WTC11 (cell line): Measurements from ENCODE around the gene FGF12. TPM values are rescaled to one million over a fixed set of nuclear protein-coding genes. Genes with fewer than 3 reads are reported as not detected.

ENCODE experiments used
- ATAC-seq: fragments of 200-7000 bp; cut with Tn5 transposase; 2 replicates; pipeline ENCODE4 v1.10.0; 2021; ENCODE audit warnings: mild to moderate bottlenecking, moderate library complexity
- CTCF ChIA-PET: fragments of 300-600 bp; sonication (Branson Sonifier 250); formaldehyde crosslinking; loops from one replicate; lab custom pipeline; 2021; ENCODE audit warnings: antibody characterized with exemption; lab: Charles Lee
- POLR2A ChIA-PET: fragments of 350-600 bp; sonication (Branson Sonifier 250); formaldehyde crosslinking; loops from one replicate; lab custom pipeline; 2021; ENCODE audit warnings: antibody characterized with exemption; lab: Charles Lee
- DNase-seq: peaks from one replicate; pipeline ENCODE4 v3.0.0; 2021; ENCODE audit warnings: low spot score
- H3K27ac Mint-ChIP-seq: 2 replicates; pipeline ENCODE4 v1.8.0; 2021; ENCODE audit warnings: mixed read lengths
- H3K27me3 Mint-ChIP-seq: 2 replicates; pipeline ENCODE4 v1.8.0; 2021; ENCODE audit warnings: low read depth, mild to moderate bottlenecking, moderate library complexity, mixed read lengths
- H3K36me3 Mint-ChIP-seq: 2 replicates; pipeline ENCODE4 v1.8.0; 2021; ENCODE audit warnings: mixed read lengths
- H3K4me1 Mint-ChIP-seq: 2 replicates; pipeline ENCODE4 v1.8.0; 2022; ENCODE audit warnings: mixed read lengths
- H3K4me3 Mint-ChIP-seq: 2 replicates; pipeline ENCODE4 v1.8.0; 2021; ENCODE audit warnings: mild to moderate bottlenecking, moderate library complexity, mixed read lengths
- H3K9me3 Mint-ChIP-seq: 2 replicates; pipeline ENCODE4 v1.8.0; 2021; ENCODE audit warnings: mixed read lengths
- CREB1 ChIP-seq: sonication (generic); formaldehyde crosslinking; IDR thresholded peaks from 2 replicates; pipeline ENCODE4 v1.8.0; 2023; ENCODE audit warnings: mild to moderate bottlenecking, missing genetic modification reagents
- CREM ChIP-seq: sonication (generic); formaldehyde crosslinking; IDR thresholded peaks from 2 replicates; pipeline ENCODE4 v1.8.1; 2022; ENCODE audit warnings: mild to moderate bottlenecking, missing genetic modification reagents, moderate library complexity
- ELF4 ChIP-seq: sonication (generic); formaldehyde crosslinking; IDR thresholded peaks from 2 replicates; pipeline ENCODE4 v1.8.1; 2022; ENCODE audit warnings: low read depth, mild to moderate bottlenecking, moderate library complexity, missing genetic modification reagents
- EMX1 ChIP-seq: fragments of 250-450 bp; sonication (Bioruptor Pico); IDR thresholded peaks from 2 replicates; pipeline ENCODE4 v1.8.0; 2021; ENCODE audit warnings: mild to moderate bottlenecking
- FOXP4 ChIP-seq: sonication (generic); formaldehyde crosslinking; IDR thresholded peaks from 2 replicates; pipeline ENCODE4 v1.8.0; 2022; ENCODE audit warnings: mild to moderate bottlenecking, missing genetic modification reagents
- JAZF1 ChIP-seq: fragments of 250-450 bp; sonication (Bioruptor Pico); IDR thresholded peaks from 2 replicates; pipeline ENCODE4 v1.9.0; 2021; ENCODE audit warnings: moderate library complexity, mild to moderate bottlenecking, inconsistent platforms
- JUN ChIP-seq: sonication (generic); formaldehyde crosslinking; IDR thresholded peaks from 2 replicates; pipeline ENCODE4 v1.8.0; 2023; ENCODE audit warnings: mild to moderate bottlenecking, missing genetic modification reagents
- KAT7 ChIP-seq: sonication (generic); formaldehyde crosslinking; IDR thresholded peaks from 2 replicates; pipeline ENCODE4 v1.8.1; 2023; ENCODE audit warnings: missing genetic modification reagents, mild to moderate bottlenecking, borderline replicate concordance
- MAX ChIP-seq: sonication (generic); formaldehyde crosslinking; IDR thresholded peaks from 2 replicates; pipeline ENCODE4 v1.8.0; 2022; ENCODE audit warnings: mild to moderate bottlenecking, missing genetic modification reagents
- MYBL2 ChIP-seq: sonication (generic); formaldehyde crosslinking; IDR thresholded peaks from 2 replicates; pipeline ENCODE4 v1.8.1; 2023; ENCODE audit warnings: mild to moderate bottlenecking, moderate library complexity, missing genetic modification reagents
- NFE2L1 ChIP-seq: sonication (generic); formaldehyde crosslinking; IDR thresholded peaks from 2 replicates; pipeline ENCODE4 v1.8.1; 2023; ENCODE audit warnings: missing genetic modification reagents
- NFYB ChIP-seq: sonication (generic); formaldehyde crosslinking; conservative IDR thresholded peaks from 2 replicates; pipeline ENCODE4 v1.8.0; 2022; ENCODE audit warnings: low read depth, missing genetic modification reagents
- NR2C2 ChIP-seq: sonication (generic); formaldehyde crosslinking; IDR thresholded peaks from 2 replicates; pipeline ENCODE4 v1.8.0; 2022; ENCODE audit warnings: mild to moderate bottlenecking, missing genetic modification reagents
- OVOL2 ChIP-seq: fragments of 250-450 bp; sonication (Bioruptor Pico); IDR thresholded peaks from 2 replicates; pipeline ENCODE4 v1.9.0; 2021; ENCODE audit warnings: mild to moderate bottlenecking, borderline replicate concordance
- PRDM15 ChIP-seq: sonication (generic); formaldehyde crosslinking; IDR thresholded peaks from 2 replicates; pipeline ENCODE4 v1.8.0; 2022; ENCODE audit warnings: missing genetic modification reagents
- SMAD3 ChIP-seq: sonication (generic); formaldehyde crosslinking; IDR thresholded peaks from 2 replicates; pipeline ENCODE4 v1.8.0; 2022; ENCODE audit warnings: missing genetic modification reagents, mild to moderate bottlenecking, borderline replicate concordance
- TCF7 ChIP-seq: sonication (generic); formaldehyde crosslinking; IDR thresholded peaks from 2 replicates; pipeline ENCODE4 v1.8.0; 2022; ENCODE audit warnings: mild to moderate bottlenecking, low read depth, missing genetic modification reagents, moderate library complexity
- ZBTB21 ChIP-seq: sonication (generic); formaldehyde crosslinking; IDR thresholded peaks from 2 replicates; pipeline ENCODE4 v1.8.1; 2023; ENCODE audit warnings: mild to moderate bottlenecking, missing genetic modification reagents, borderline replicate concordance
- ZNF138 ChIP-seq: sonication (generic); formaldehyde crosslinking; conservative IDR thresholded peaks from 2 replicates; pipeline ENCODE4 v1.8.1; 2022; ENCODE audit warnings: mild to moderate bottlenecking, moderate library complexity, missing genetic modification reagents
- ZNF219 ChIP-seq: sonication (generic); formaldehyde crosslinking; IDR thresholded peaks from 2 replicates; pipeline ENCODE4 v1.8.0; 2023; ENCODE audit warnings: missing genetic modification reagents, mild to moderate bottlenecking, borderline replicate concordance
- ZNF281 ChIP-seq: sonication (generic); formaldehyde crosslinking; IDR thresholded peaks from 2 replicates; pipeline ENCODE4 v1.8.0; 2023; ENCODE audit warnings: mild to moderate bottlenecking, missing genetic modification reagents
- ZNF317 ChIP-seq: sonication (generic); formaldehyde crosslinking; IDR thresholded peaks from 2 replicates; pipeline ENCODE4 v1.8.1; 2023; ENCODE audit warnings: low read depth, mild to moderate bottlenecking, moderate library complexity, missing genetic modification reagents, borderline replicate concordance
- ZNF425 ChIP-seq: fragments of 250-450 bp; sonication (Bioruptor Pico); conservative IDR thresholded peaks from 2 replicates; pipeline ENCODE4 v1.9.0; 2021; ENCODE audit warnings: mild to moderate bottlenecking
- total RNA-seq: library from RNA; stranded (reverse); gene quantifications from 3 replicates; pipeline ENCODE4 v1.2.3, GENCODE V29; 2021

FGF12 gene
- total RNA-seq, 1 experiment from 2014 or later: 13.5 TPM

GRCh38 chr3:192092388-192093005 lies 634.8 kb downstream of the FGF12 start:
- CTCF ChIA-PET: interaction anchor here (2.0 kb wide), 1 partner anchor 352 kb away, joined by 7 read pairs; no protein-coding TSS in a partner anchor
- ATAC-seq (no peak), DNase-seq (no peak)
- no peaks in the 10 kb centered on the region for H3K36me3 Mint-ChIP-seq
- peaks cover 16% of the 10 kb centered on the region for H3K4me1 Mint-ChIP-seq
- TF ChIP-seq ELF4 (CRISPR knock-in tag): no peak
- TF ChIP-seq CREM: no peak
- TF ChIP-seq TCF7 (CRISPR knock-in tag): no peak
- TF ChIP-seq JAZF1: no peak
- TF ChIP-seq ZBTB21 (CRISPR knock-in tag): no peak
- TF ChIP-seq FOXP4: no peak
- no peak for TF ChIP-seq ZNF425 (CRISPR knock-in tag)
- no peak for TF ChIP-seq KAT7 (CRISPR knock-in tag)
- TF ChIP-seq MYBL2 (CRISPR knock-in tag): no peak
- no peak for TF ChIP-seq PRDM15
- no peak for TF ChIP-seq SMAD3 (CRISPR knock-in tag)
- TF ChIP-seq NR2C2 (CRISPR knock-in tag): no peak
- no peak for TF ChIP-seq MAX (CRISPR knock-in tag)
- TF ChIP-seq ZNF317: no peak
- H3K9me3 Mint-ChIP-seq: peaks cover 11% of the 10 kb centered on the region; the same call in 1 of the 2 replicates
- no peak overlapping the region for H3K4me3 Mint-ChIP-seq
- no peaks in the 10 kb centered on the region for H3K27me3 Mint-ChIP-seq
- POLR2A ChIA-PET: no interaction called here
- no peak overlapping the region for H3K27ac Mint-ChIP-seq

GRCh38 chr3:192091831-192092230 lies 635.5 kb downstream of the FGF12 start:
- ChIA-PET POLR2A (no interaction called here), CTCF (interaction anchor here (2.0 kb wide), 1 partner anchor 352 kb away, joined by 7 read pairs; no protein-coding TSS in a partner anchor)
- no peak overlapping the region for H3K4me3 Mint-ChIP-seq
- no peak overlapping the region for H3K27ac Mint-ChIP-seq
- H3K36me3 Mint-ChIP-seq: no peaks in the 10 kb centered on the region
- ATAC-seq (no peak), DNase-seq (no peak)
- peaks cover 16% of the 10 kb centered on the region for H3K4me1 Mint-ChIP-seq
- no peaks in the 10 kb centered on the region for H3K27me3 Mint-ChIP-seq
- peaks cover 11% of the 10 kb centered on the region; the same call in 1 of the 2 replicates for H3K9me3 Mint-ChIP-seq
- TF ChIP-seq MYBL2 (CRISPR knock-in tag): no peak
- no peak for TF ChIP-seq ZNF425 (CRISPR knock-in tag)
- no peak for TF ChIP-seq NFYB (CRISPR knock-in tag)
- TF ChIP-seq CREB1 (CRISPR knock-in tag): no peak
- no peak for TF ChIP-seq ZNF138 (CRISPR knock-in tag)
- TF ChIP-seq JUN (CRISPR knock-in tag): no peak
- no peak for TF ChIP-seq ZNF281
- TF ChIP-seq OVOL2: no peak
- TF ChIP-seq NFE2L1: no peak
- no peak for TF ChIP-seq ZNF219 (CRISPR knock-in tag)
- no peak for TF ChIP-seq EMX1 (CRISPR knock-in tag)
- no peak for TF ChIP-seq CREM
